ENCODE results near the gene PTTG1.

Gene PTTG1

GRCh38 chr5:160474084-160474483 lies 52.4 kb downstream of the PTTG1 start:
- DNase-seq: no peak

GRCh38 chr5:160475864-160476438 lies 54.3 kb downstream of the PTTG1 start:
- DNase-seq: no peak

GRCh38 chr5:160477266-160477970 lies 55.8 kb downstream of the PTTG1 start:
- no peak for DNase-seq

GRCh38 chr5:160478163-160478562 lies 56.5 kb downstream of the PTTG1 start:
- DNase-seq: no peak
